BLaER1 treated with 17β-estradiol and CSF1 and Interleukin-3, amounts not matched to agents 10 nM and 100 nM (cell line): Measurements from ENCODE around the gene CHDH.

Source experiments
- H3K27ac ChIP-seq, 11 experiments: shearing (Covaris generic); formaldehyde crosslinking; 2 replicates each; pipeline ENCODE4 v1.8.1; 2022
- H3K27me3 ChIP-seq, 11 experiments: shearing (Covaris generic); formaldehyde crosslinking; 2 replicates each; pipeline ENCODE4 v1.8.1; 2022
- H3K36me3 ChIP-seq, 11 experiments: shearing (Covaris generic); formaldehyde crosslinking; 2 replicates each; pipeline ENCODE4 v1.8.1; 2022
- H3K4me1 ChIP-seq, 10 experiments: shearing (Covaris generic); formaldehyde crosslinking; 2 replicates each; pipeline ENCODE4 v1.8.1; 2022
- H3K4me2 ChIP-seq, 11 experiments: shearing (Covaris generic); formaldehyde crosslinking; 2 replicates each; pipeline ENCODE4 v1.8.1; 2022
- H3K4me3 ChIP-seq, 10 experiments: shearing (Covaris generic); formaldehyde crosslinking; 2 replicates each; pipeline ENCODE4 v1.8.1; 2022
- H3K9ac ChIP-seq, 11 experiments: shearing (Covaris generic); formaldehyde crosslinking; 2 replicates each; pipeline ENCODE4 v1.8.1; 2022
- H3K9me3 ChIP-seq, 11 experiments: shearing (Covaris generic); formaldehyde crosslinking; replicated peaks in 1 of 11; 2 replicates each; pipeline ENCODE4 v1.8.1; 2022
- H4K20me1 ChIP-seq, 11 experiments: shearing (Covaris generic); formaldehyde crosslinking; 2 replicates each; pipeline ENCODE4 v1.8.1; 2022
- Cebpa-rat ChIP-seq, 11 experiments: shearing (Covaris generic); IDR thresholded peaks; 2 replicates each; pipeline ENCODE4 v1.8.1; 2022

CHDH gene

GRCh38 chr3:53844262-53845102, 1.7 kb downstream of the CHDH start:
- Histone ChIP-seq H3K9ac (no peak overlapping the region), H4K20me1 (peaks cover 0 to 4% (median 0%) of the 10 kb centered on the region in 11 experiments; a peak in 1 of 22 replicates), H3K4me1 (peaks cover 0 to 12% (median 3%) of the 10 kb centered on the region in 10 experiments; a peak in 9 of 20 replicates), H3K27ac (no peak overlapping the region), H3K4me3 (no peak overlapping the region), H3K9me3 (peaks cover 11 to 20% (median 15%) of the 10 kb centered on the region in 11 experiments; a peak in 21 of 22 replicates), H3K4me2 (peak overlapping the region in 4 of 11 experiments; percentile 2 to 40 (median 22); a peak in 3 of 22 replicates), H3K36me3 (no peaks in the 10 kb centered on the region), H3K27me3 (peaks cover 31 to 48% (median 40%) of the 10 kb centered on the region in 11 experiments)
- no peak for TF ChIP-seq Cebpa-rat (IDR thresholded peaks at IDR 0.05)

- Histone ChIP-seq H3K9me3 (peaks cover 11 to 20% (median 15%) of the 10 kb centered on the region in 11 experiments; a peak in 21 of 22 replicates), H3K4me3 (no peak overlapping the region), H3K9ac (no peak overlapping the region), H3K4me2 (peak overlapping the region in 7 of 11 experiments; percentile 1 to 40 (median 23); a peak in 11 of 22 replicates), H3K27me3 (peaks cover 31 to 48% (median 40%) of the 10 kb centered on the region in 11 experiments), H3K36me3 (no peaks in the 10 kb centered on the region), H4K20me1 (peaks cover 0 to 4% (median 0%) of the 10 kb centered on the region in 11 experiments; a peak in 1 of 22 replicates), H3K4me1 (peaks cover 0 to 12% (median 3%) of the 10 kb centered on the region in 10 experiments; a peak in 9 of 20 replicates), H3K27ac (no peak overlapping the region)
- TF ChIP-seq Cebpa-rat (IDR thresholded peaks at IDR 0.05): no peak
Observed at GRCh38 chr3:53843195-53844177, 2.7 kb downstream of the CHDH start.

- Histone ChIP-seq H3K27ac (no peak overlapping the region), H3K4me2 (no peak overlapping the region), H3K4me1 (peaks cover 0 to 12% (median 3%) of the 10 kb centered on the region in 10 experiments; a peak in 9 of 20 replicates), H3K4me3 (no peak overlapping the region), H4K20me1 (peaks cover 0 to 4% (median 0%) of the 10 kb centered on the region in 11 experiments; a peak in 1 of 22 replicates), H3K9me3 (peaks cover 11 to 20% (median 15%) of the 10 kb centered on the region in 11 experiments; a peak in 21 of 22 replicates), H3K9ac (no peak overlapping the region), H3K36me3 (no peaks in the 10 kb centered on the region), H3K27me3 (peaks cover 31 to 44% (median 38%) of the 10 kb centered on the region in 11 experiments)
- TF ChIP-seq Cebpa-rat (IDR thresholded peaks at IDR 0.05): no peak
Observed at GRCh38 chr3:53842436-53843194, 3.6 kb downstream of the CHDH start.

GRCh38 chr3:53841296-53841695, 4.9 kb downstream of the CHDH start:
- Histone ChIP-seq H3K4me1 (peaks cover 0 to 12% (median 5%) of the 10 kb centered on the region in 10 experiments; a peak in 11 of 20 replicates), H3K36me3 (no peaks in the 10 kb centered on the region), H4K20me1 (peaks cover 0 to 4% (median 0%) of the 10 kb centered on the region in 11 experiments; a peak in 1 of 22 replicates), H3K9me3 (peaks cover 6 to 12% (median 8%) of the 10 kb centered on the region in 11 experiments; a peak in 21 of 22 replicates), H3K27ac (no peak overlapping the region), H3K9ac (no peak overlapping the region), H3K4me3 (no peak overlapping the region), H3K27me3 (peaks cover 21 to 31% (median 26%) of the 10 kb centered on the region in 11 experiments), H3K4me2 (no peak overlapping the region)
- TF ChIP-seq Cebpa-rat (IDR thresholded peaks at IDR 0.05): no peak

GRCh38 chr3:53837331-53837730, 8.9 kb downstream of the CHDH start:
- TF ChIP-seq Cebpa-rat (IDR thresholded peaks at IDR 0.05): no peak
- Histone ChIP-seq H4K20me1 (no peaks in the 10 kb centered on the region), H3K27me3 (no peaks in the 10 kb centered on the region)

GRCh38 chr3:53836084-53836872, 9.9 kb downstream of the CHDH start:
- peaks cover 0 to 14% (median 0%) of the 10 kb centered on the region in 10 experiments; a peak in 2 of 20 replicates for H3K4me1 ChIP-seq
- H3K27me3 ChIP-seq: no peaks in the 10 kb centered on the region
- H3K4me3 ChIP-seq: no peak overlapping the region
- TF ChIP-seq Cebpa-rat (IDR thresholded peaks at IDR 0.05): no peak
- no peaks in the 10 kb centered on the region for H3K36me3 ChIP-seq
- H3K4me2 ChIP-seq: no peak overlapping the region
- H3K9me3 ChIP-seq: no peaks in the 10 kb centered on the region
- H3K27ac ChIP-seq: no peak overlapping the region
- no peak overlapping the region for H3K9ac ChIP-seq
- H4K20me1 ChIP-seq: no peaks in the 10 kb centered on the region

More at GRCh38 chr3:53837331-53837730, 8.9 kb downstream of the CHDH start:
- Histone ChIP-seq H3K9me3 (no peaks in the 10 kb centered on the region), H3K4me3 (no peak overlapping the region), H3K4me2 (peak overlapping the region in 2 of 11 experiments; percentile 31 to 37; a peak in 3 of 22 replicates), H3K9ac (no peak overlapping the region), H3K4me1 (peaks cover 0 to 14% (median 0%) of the 10 kb centered on the region in 10 experiments; a peak in 2 of 20 replicates), H3K36me3 (no peaks in the 10 kb centered on the region), H3K27ac (no peak overlapping the region)

GRCh38 chr3:53835257-53835656, 11.0 kb downstream of the CHDH start:
- no peak overlapping the region for H3K27ac ChIP-seq
- H3K9ac ChIP-seq: no peak overlapping the region
- no peaks in the 10 kb centered on the region for H3K27me3 ChIP-seq
- H3K4me2 ChIP-seq: no peak overlapping the region
- no peaks in the 10 kb centered on the region for H3K36me3 ChIP-seq
- H3K4me3 ChIP-seq: no peak overlapping the region
- H4K20me1 ChIP-seq: no peaks in the 10 kb centered on the region
- TF ChIP-seq Cebpa-rat (IDR thresholded peaks at IDR 0.05): no peak
- peaks cover 0 to 14% (median 0%) of the 10 kb centered on the region in 10 experiments; a peak in 2 of 20 replicates for H3K4me1 ChIP-seq
- no peaks in the 10 kb centered on the region for H3K9me3 ChIP-seq
